Measurements from ENCODE around the gene CLEC4E. TPM values are rescaled to one million over a fixed set of nuclear protein-coding genes. Genes with fewer than 3 reads are reported as not detected.
A peak's percentile ranks its signal among the peaks of the same experiment; 100 is the strongest.

Gene CLEC4E
- total and polyA plus RNA-seq, 2 of the 13 experiments (the other 11 are each of a cell fraction or from before 2014, with no cell fraction given) = not detected

- Histone ChIP-seq H3K4me3 (replicated peaks in 1 of 3; ENCODE audit: insufficient read depth in 1 of 3, low read depth in 2 of 3, low read length in 3 of 3) (no peak overlapping the region), H3K9ac (ENCODE audit: insufficient read depth, low read depth, low read length) (no peak overlapping the region), H3K4me1 (ENCODE audit: insufficient read depth, low read length) (no peaks in the 10 kb centered on the region), H3K27me3 (ENCODE audit: control insufficient read depth in 1 of 2, insufficient read depth in 2 of 2, low read length in 2 of 2) (no peaks in the 10 kb centered on the region; a peak in 1 of 5 replicates), H3K36me3 (replicated peaks in 1 of 2; ENCODE audit: control insufficient read depth in 1 of 2, insufficient read depth in 2 of 2, low read length in 2 of 2) (no peaks in the 10 kb centered on the region), H3K79me2 (ENCODE audit: insufficient read depth, low read length) (no peaks in the 10 kb centered on the region), H2AFZ (ENCODE audit: low read length) (no peak overlapping the region), H3K4me2 (ENCODE audit: low read depth, low read length) (no peak overlapping the region), H3K9me3 (ENCODE audit: low read length) (no peaks in the 10 kb centered on the region), H4K20me1 (ENCODE audit: insufficient read depth, low read length) (no peaks in the 10 kb centered on the region), H3K27ac (ENCODE audit: extremely low read length, insufficient read depth, low read length) (no peak overlapping the region)
- ATAC-seq = no peak
- FAIRE-seq = no peak
- in situ Hi-C loops (cut with HindIII; ENCODE audit: extremely low pct_ligation_motif_present, low pct_unique_long_range_greater_than_20kb) (loop anchor here (10.0 kb wide), 1 partner anchor 58 kb away; no protein-coding TSS in a partner anchor), intact Hi-C loops (cut with micrococcal nuclease; ENCODE audit: unreplicated experiment) (no loop called here)
- no peak for DNase-seq (ENCODE audit: low spot score)
- WGBS (ENCODE audit: low lambda C conversion rate) = 0% methylated on average over 3 of the region's 3 CpGs
- no TSS peak for BruUV-seq (replicated peaks)
- TF ChIP-seq NFIC (IDR thresholded peaks at IDR 0.05; ENCODE audit: low read length) (no peak), PLRG1 (conservative IDR thresholded peaks at IDR 0.05) (no peak), SP140L (CRISPR knock-in tag; IDR thresholded peaks at IDR 0.05; ENCODE audit: borderline replicate concordance) (no peak), KMT2B (CRISPR knock-in tag; IDR thresholded peaks at IDR 0.05) (no peak), ZNF367 (CRISPR knock-in tag; IDR thresholded peaks at IDR 0.05; ENCODE audit: borderline replicate concordance) (no peak), ZGPAT (CRISPR knock-in tag; IDR thresholded peaks at IDR 0.05) (no peak), KDM4B (CRISPR knock-in tag; IDR thresholded peaks at IDR 0.05) (no peak), NFKBIZ (CRISPR knock-in tag; IDR thresholded peaks at IDR 0.05) (no peak)
- ChIA-PET POLR2A (no interaction called here), CTCF (ENCODE audit: low intra/inter-chr PET ratio, low total read pairs) (no interaction called here)
Observed at GRCh38 chr12:8546591-8546990, 5.9 kb upstream of the CLEC4E start.

- Histone ChIP-seq H3K9me3 (ENCODE audit: low read length) (no peaks in the 10 kb centered on the region), H3K27me3 (ENCODE audit: control insufficient read depth in 1 of 2, insufficient read depth in 2 of 2, low read length in 2 of 2) (no peaks in the 10 kb centered on the region), H3K79me2 (ENCODE audit: insufficient read depth, low read length) (no peaks in the 10 kb centered on the region), H2AFZ (ENCODE audit: low read length) (no peak overlapping the region), H3K4me2 (ENCODE audit: low read depth, low read length) (no peak overlapping the region), H3K9ac (ENCODE audit: insufficient read depth, low read depth, low read length) (no peak overlapping the region), H3K36me3 (replicated peaks in 1 of 2; ENCODE audit: control insufficient read depth in 1 of 2, insufficient read depth in 2 of 2, low read length in 2 of 2) (no peaks in the 10 kb centered on the region), H3K4me3 (replicated peaks in 1 of 3; ENCODE audit: insufficient read depth in 1 of 3, low read depth in 2 of 3, low read length in 3 of 3) (no peak overlapping the region), H4K20me1 (ENCODE audit: insufficient read depth, low read length) (no peaks in the 10 kb centered on the region), H3K27ac (ENCODE audit: extremely low read length, insufficient read depth, low read length) (no peak overlapping the region), H3K4me1 (ENCODE audit: insufficient read depth, low read length) (no peaks in the 10 kb centered on the region)
- FAIRE-seq (peak; percentile 40), ATAC-seq (peak; percentile 72), DNase-seq (ENCODE audit: low spot score) (peak; percentile 27)
- no TSS peak for BruUV-seq (replicated peaks)
- intact Hi-C loops (cut with micrococcal nuclease; ENCODE audit: unreplicated experiment) = loop anchor here (1.0 kb wide), 1 partner anchor 65 kb away; no protein-coding TSS in a partner anchor
- 0% methylated on average over 3 of the region's 3 CpGs for WGBS (ENCODE audit: low lambda C conversion rate)
- ChIA-PET CTCF (ENCODE audit: low intra/inter-chr PET ratio, low total read pairs) (interaction anchor here (1.7 kb wide), 1 partner anchor 64 kb away, joined by 11 read pairs; no protein-coding TSS in a partner anchor), POLR2A (no interaction called here)
- no peak for TF ChIP-seq JUN (CRISPR knock-in tag; IDR thresholded peaks at IDR 0.05)
- no peak for TF ChIP-seq RAD51 (IDR thresholded peaks at IDR 0.05; ENCODE audit: borderline replicate concordance)
- TF ChIP-seq KLF15 (CRISPR knock-in tag; IDR thresholded peaks at IDR 0.05; ENCODE audit: borderline replicate concordance) = no peak
- TF ChIP-seq ZNF839 (CRISPR knock-in tag; IDR thresholded peaks at IDR 0.05; ENCODE audit: borderline replicate concordance) = no peak
- TF ChIP-seq STAG1 (CRISPR knock-in tag; IDR thresholded peaks at IDR 0.05) = peak; percentile 57
- TF ChIP-seq PHF21A (CRISPR knock-in tag; IDR thresholded peaks at IDR 0.05) = no peak
- peak; percentile 74 for TF ChIP-seq CTCF (CRISPR knock-in tag; IDR thresholded peaks at IDR 0.05)
- peak; percentile 54; the same call in 1 of the 2 replicates for TF ChIP-seq SMC3 (IDR thresholded peaks at IDR 0.05; ENCODE audit: low read length)
- no peak for TF ChIP-seq NFE2L2 (IDR thresholded peaks at IDR 0.05; ENCODE audit: low read length)
- in situ Hi-C loops (cut with HindIII; ENCODE audit: extremely low pct_ligation_motif_present, low pct_unique_long_range_greater_than_20kb) = loop anchor here (10.0 kb wide), 1 partner anchor 61 kb away; no protein-coding TSS in a partner anchor
Observed at GRCh38 chr12:8544295-8544694, 3.6 kb upstream of the CLEC4E start.
